ENCODE results near the gene ZNF805. TPM values are rescaled to one million over a fixed set of nuclear protein-coding genes. Genes with fewer than 3 reads are reported as not detected.

Gene ZNF805
- total and polyA plus RNA-seq, 2 of the 13 experiments (the other 11 are each of a cell fraction or from before 2014, with no cell fraction given) = 5.1 to 12.8 TPM

- no peak overlapping the region for H3K4me3 ChIP-seq (replicated peaks in 1 of 3; ENCODE audit: insufficient read depth in 1 of 3, low read depth in 2 of 3, low read length in 3 of 3)
- H3K9me3 ChIP-seq (ENCODE audit: low read length) = no peaks in the 10 kb centered on the region
- H4K20me1 ChIP-seq (ENCODE audit: insufficient read depth, low read length) = no peaks in the 10 kb centered on the region
- BruUV-seq (replicated peaks) = no TSS peak
- no peak overlapping the region for H3K9ac ChIP-seq (ENCODE audit: insufficient read depth, low read depth, low read length)
- no peak for ATAC-seq
- no peak overlapping the region; the same call in 1 of the 2 replicates for H3K4me2 ChIP-seq (ENCODE audit: low read depth, low read length)
- CTCF ChIA-PET (ENCODE audit: low intra/inter-chr PET ratio, low total read pairs) = no interaction called here
- H3K4me1 ChIP-seq (ENCODE audit: insufficient read depth, low read length) = peaks cover 18% of the 10 kb centered on the region; the same call in 1 of the 2 replicates
- no peak overlapping the region for H3K27ac ChIP-seq (ENCODE audit: extremely low read length, insufficient read depth, low read length)
- intact Hi-C loops (cut with micrococcal nuclease; ENCODE audit: unreplicated experiment) = no loop called here
- 51% methylated on average over 9 of the region's 9 CpGs for WGBS (ENCODE audit: low lambda C conversion rate)
- in situ Hi-C loops (cut with HindIII; ENCODE audit: extremely low pct_ligation_motif_present, low pct_unique_long_range_greater_than_20kb) = no loop called here
- DNase-seq (ENCODE audit: low spot score) = no peak
- no peaks in the 10 kb centered on the region; a peak in 1 of 5 replicates for H3K27me3 ChIP-seq (ENCODE audit: control insufficient read depth in 1 of 2, insufficient read depth in 2 of 2, low read length in 2 of 2)
- no peak for FAIRE-seq
- no peaks in the 10 kb centered on the region for H3K36me3 ChIP-seq (replicated peaks in 1 of 2; ENCODE audit: control insufficient read depth in 1 of 2, insufficient read depth in 2 of 2, low read length in 2 of 2)
- no peak for TF ChIP-seq FOSL2 (CRISPR knock-in tag; IDR thresholded peaks at IDR 0.05)
- TF ChIP-seq TMF1 (CRISPR knock-in tag; IDR thresholded peaks at IDR 0.05; ENCODE audit: low read depth) = no peak
- no peak for TF ChIP-seq KLF6 (CRISPR knock-in tag; IDR thresholded peaks at IDR 0.05)
- TF ChIP-seq SIX1 (CRISPR knock-in tag; IDR thresholded peaks at IDR 0.05; ENCODE audit: borderline replicate concordance) = no peak
- no peak for TF ChIP-seq MLXIP (CRISPR knock-in tag; IDR thresholded peaks at IDR 0.05; ENCODE audit: borderline replicate concordance)
- no peaks in the 10 kb centered on the region for H3K79me2 ChIP-seq (ENCODE audit: insufficient read depth, low read length)
- H2AFZ ChIP-seq (ENCODE audit: low read length) = no peak overlapping the region
- POLR2A ChIA-PET = no interaction called here
Observed at GRCh38 chr19:57231686-57232085, 8.7 kb upstream of the ZNF805 start.

- H3K36me3 ChIP-seq (replicated peaks in 1 of 2; ENCODE audit: control insufficient read depth in 1 of 2, insufficient read depth in 2 of 2, low read length in 2 of 2) = no peaks in the 10 kb centered on the region
- peaks cover 18% of the 10 kb centered on the region; the same call in 1 of the 2 replicates for H3K4me1 ChIP-seq (ENCODE audit: insufficient read depth, low read length)
- in situ Hi-C loops (cut with HindIII; ENCODE audit: extremely low pct_ligation_motif_present, low pct_unique_long_range_greater_than_20kb) = no loop called here
- ATAC-seq = no peak
- H2AFZ ChIP-seq (ENCODE audit: low read length) = no peak overlapping the region
- no peak overlapping the region for H3K27ac ChIP-seq (ENCODE audit: extremely low read length, insufficient read depth, low read length)
- 73% methylated on average over 1 of the region's 1 CpG for WGBS (ENCODE audit: low lambda C conversion rate)
- no peaks in the 10 kb centered on the region; a peak in 1 of 5 replicates for H3K27me3 ChIP-seq (ENCODE audit: control insufficient read depth in 1 of 2, insufficient read depth in 2 of 2, low read length in 2 of 2)
- CTCF ChIA-PET (ENCODE audit: low intra/inter-chr PET ratio, low total read pairs) = no interaction called here
- H4K20me1 ChIP-seq (ENCODE audit: insufficient read depth, low read length) = no peaks in the 10 kb centered on the region
- intact Hi-C loops (cut with micrococcal nuclease; ENCODE audit: unreplicated experiment) = no loop called here
- BruUV-seq (replicated peaks) = no TSS peak
- H3K4me3 ChIP-seq (replicated peaks in 1 of 3; ENCODE audit: insufficient read depth in 1 of 3, low read depth in 2 of 3, low read length in 3 of 3) = no peak overlapping the region
- no peaks in the 10 kb centered on the region for H3K9me3 ChIP-seq (ENCODE audit: low read length)
- H3K4me2 ChIP-seq (ENCODE audit: low read depth, low read length) = no peak overlapping the region
- no peaks in the 10 kb centered on the region for H3K79me2 ChIP-seq (ENCODE audit: insufficient read depth, low read length)
- TF ChIP-seq SRSF9 (IDR thresholded peaks at IDR 0.05; ENCODE audit: borderline replicate concordance, insufficient read depth, low read depth, low read length, poor library complexity, severe bottlenecking) (no peak), AHR (CRISPR knock-in tag; IDR thresholded peaks at IDR 0.05) (no peak), PHF20 (CRISPR knock-in tag; IDR thresholded peaks at IDR 0.05) (no peak), ZNF431 (CRISPR knock-in tag; IDR thresholded peaks at IDR 0.05; ENCODE audit: borderline replicate concordance, low read depth) (no peak), MTF1 (CRISPR knock-in tag; IDR thresholded peaks at IDR 0.05) (no peak), ZNF552 (CRISPR knock-in tag; IDR thresholded peaks at IDR 0.05; ENCODE audit: borderline replicate concordance) (no peak), NFYB (CRISPR knock-in tag; IDR thresholded peaks at IDR 0.05) (no peak), EZH2 (conservative IDR thresholded peaks at IDR 0.05; ENCODE audit: low read depth, low read length) (no peak), GABPA (IDR thresholded peaks at IDR 0.05; ENCODE audit: low read depth, low read length) (no peak), GABPA (CRISPR knock-in tag; IDR thresholded peaks at IDR 0.05; ENCODE audit: low read depth) (no peak), ZNF557 (CRISPR knock-in tag; IDR thresholded peaks at IDR 0.05) (no peak)
- POLR2A ChIA-PET = no interaction called here
- no peak for DNase-seq (ENCODE audit: low spot score)
- no peak for FAIRE-seq
- H3K9ac ChIP-seq (ENCODE audit: insufficient read depth, low read depth, low read length) = no peak overlapping the region
Observed at GRCh38 chr19:57233207-57233606, 7.2 kb upstream of the ZNF805 start.

Measured in HepG2 (cell line).